Activated T-cell treated with anti-CD3 and anti-CD28 coated beads, Interleukin-2, amount 50 U/mL, for 4 hours (primary cell): ENCODE data around the gene KIAA0930. TPM values are rescaled to one million over a fixed set of nuclear protein-coding genes. Genes with fewer than 3 reads are reported as not detected.

Source experiments
- ATAC-seq, 2 donors: fragments of 200-7000 bp; cut with Tn5 transposase; one replicate each; pipeline ENCODE4 v1.10.0; 2021
- DNase-seq: peaks from one replicate; pipeline ENCODE4 v3.0.0-alpha.2; 2020
- H3K27me3 Mint-ChIP-seq: one replicate; pipeline ENCODE4 v1.8.0; 2021; ENCODE audit warnings: low read depth, mixed read lengths
- H3K36me3 Mint-ChIP-seq: one replicate; pipeline ENCODE4 v1.8.0; 2022; ENCODE audit warnings: mixed read lengths; ENCODE audit not compliant: insufficient read depth
- H3K4me1 Mint-ChIP-seq: one replicate; pipeline ENCODE4 v1.8.0; 2021; ENCODE audit warnings: low read depth, mixed read lengths
- H3K4me3 Mint-ChIP-seq: one replicate; pipeline ENCODE4 v1.8.0; 2021; ENCODE audit warnings: mild to moderate bottlenecking, moderate library complexity, mixed read lengths
- H3K9me3 Mint-ChIP-seq: one replicate; pipeline ENCODE4 v1.8.0; 2021; ENCODE audit warnings: mixed read lengths
- total RNA-seq, 3 donors: library from RNA; stranded (reverse); gene quantifications; one replicate each; pipeline ENCODE4 v1.2.1, GENCODE V29; 2021

KIAA0930 gene
- total RNA-seq, 3 donors from 2014 or later: 46.8 to 52.6 (median 48.8) TPM

DNA sequence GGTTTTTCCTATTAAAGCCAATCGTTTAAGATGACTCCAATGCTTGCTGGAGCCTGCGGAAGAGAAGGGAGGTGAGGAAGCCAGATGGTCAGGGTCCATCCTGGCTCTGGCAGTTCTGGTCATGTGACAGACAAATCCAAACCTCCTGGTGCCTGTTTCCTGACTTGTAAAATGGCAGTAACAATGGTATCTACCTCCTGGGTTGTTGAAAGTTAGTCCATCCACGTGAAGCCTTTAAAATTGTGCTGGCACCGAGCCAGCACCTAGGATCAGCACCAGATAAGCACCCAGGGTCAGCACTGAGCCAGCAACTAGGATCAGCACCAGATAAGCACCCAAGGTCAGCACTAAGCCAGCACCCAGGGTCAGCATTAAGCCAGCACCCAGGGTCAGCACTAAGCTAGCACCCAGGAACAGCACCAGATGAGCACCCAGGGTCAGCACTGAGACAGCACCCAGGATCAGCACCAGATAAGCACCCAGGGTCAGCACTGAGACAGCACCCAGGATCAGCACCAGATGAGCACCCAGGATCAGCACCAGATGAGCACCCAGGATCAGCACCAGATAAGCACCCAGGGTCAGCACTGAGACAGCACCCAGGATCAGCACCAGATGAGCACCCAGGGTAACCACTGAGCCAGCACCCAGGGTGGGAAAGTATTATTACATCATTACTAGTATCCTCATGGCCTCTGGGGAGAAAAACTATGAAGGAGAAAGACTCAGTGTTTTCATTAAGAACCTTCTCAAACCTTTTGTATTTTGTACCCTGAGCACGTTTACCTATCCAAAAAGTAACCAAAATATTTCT lies 17.2 kb downstream of the KIAA0930 start:
- ATAC-seq (no peak), DNase-seq (no peak)
- no peak overlapping the region for H3K4me3 Mint-ChIP-seq
- peaks cover 32% of the 10 kb centered on the region for H3K4me1 Mint-ChIP-seq
- no peaks in the 10 kb centered on the region for H3K9me3 Mint-ChIP-seq
- H3K27me3 Mint-ChIP-seq: no peaks in the 10 kb centered on the region
- H3K36me3 Mint-ChIP-seq: peaks cover 2% of the 10 kb centered on the region

DNA sequence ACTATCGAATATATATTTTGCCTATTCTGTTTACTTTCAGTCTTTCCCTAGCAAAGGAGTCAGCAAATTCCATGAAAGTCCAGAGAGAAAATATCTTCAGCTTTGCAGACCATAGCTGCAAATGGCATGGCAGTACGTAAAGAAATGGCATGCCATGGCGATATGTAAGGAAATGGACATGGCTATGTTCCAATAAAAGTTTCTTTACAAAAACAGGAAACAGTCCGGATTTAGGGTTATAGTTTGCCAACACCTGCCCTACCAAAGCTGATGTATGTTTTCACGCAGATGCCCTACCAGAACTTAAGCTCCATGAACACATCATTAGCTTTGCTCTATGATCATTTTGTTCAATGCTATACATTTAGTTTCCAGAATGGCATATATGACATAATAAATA lies 19.5 kb downstream of the KIAA0930 start:
- DNase-seq (no peak), ATAC-seq (no peak)
- peaks cover 25% of the 10 kb centered on the region for H3K4me1 Mint-ChIP-seq
- H3K27me3 Mint-ChIP-seq: no peaks in the 10 kb centered on the region
- no peaks in the 10 kb centered on the region for H3K9me3 Mint-ChIP-seq
- no peak overlapping the region for H3K4me3 Mint-ChIP-seq
- no peaks in the 10 kb centered on the region for H3K36me3 Mint-ChIP-seq

DNA sequence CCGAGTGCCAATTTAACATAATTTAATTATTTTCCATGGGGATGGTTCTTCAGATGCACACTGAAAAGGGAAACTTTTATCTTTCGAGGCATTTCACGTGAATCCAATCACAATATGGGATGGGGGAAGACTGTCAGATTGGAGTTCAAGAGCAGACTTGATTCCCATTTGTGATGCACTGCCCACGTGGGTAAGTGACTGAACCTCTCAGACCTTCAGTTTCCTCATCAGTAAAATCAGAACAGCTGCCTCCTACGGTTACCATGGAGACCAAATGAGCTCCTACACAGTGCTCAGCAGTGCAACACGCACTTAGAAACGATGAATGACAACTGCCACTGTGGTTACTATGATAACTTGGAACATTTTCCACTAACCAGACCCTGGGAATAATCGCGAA lies 21.7 kb downstream of the KIAA0930 start:
- H3K27me3 Mint-ChIP-seq: no peaks in the 10 kb centered on the region

DNA sequence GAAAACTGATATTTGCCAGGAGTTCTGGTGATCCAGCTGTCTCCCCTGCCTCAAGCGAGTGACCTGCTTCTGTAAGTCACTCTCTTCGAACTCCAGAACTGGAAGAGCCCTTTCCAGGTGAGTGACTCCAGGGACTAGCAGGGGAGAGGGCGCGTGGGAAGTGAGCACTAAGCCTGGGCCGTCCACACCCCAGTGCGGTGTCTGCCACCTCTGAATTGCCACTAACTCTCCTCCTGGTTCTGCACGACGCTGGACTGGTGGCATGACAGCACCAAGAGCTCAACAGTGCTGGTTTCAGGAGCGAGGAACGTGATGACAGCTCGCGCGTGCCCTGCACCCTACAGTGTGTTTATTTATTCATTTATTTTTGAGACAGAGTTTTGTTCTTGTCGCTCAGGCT lies 22.9 kb downstream of the KIAA0930 start:
- no peak overlapping the region for H3K4me3 Mint-ChIP-seq
- no peaks in the 10 kb centered on the region for H3K27me3 Mint-ChIP-seq
- H3K9me3 Mint-ChIP-seq: no peaks in the 10 kb centered on the region
- no peak for ATAC-seq
- H3K4me1 Mint-ChIP-seq: peaks cover 18% of the 10 kb centered on the region
- DNase-seq: no peak
- no peaks in the 10 kb centered on the region for H3K36me3 Mint-ChIP-seq

More for the DNA sequence above, 21.7 kb downstream of the KIAA0930 start:
- DNase-seq (no peak), ATAC-seq (peak; percentile 97 to 100)
- H3K4me1 Mint-ChIP-seq: peaks cover 23% of the 10 kb centered on the region
- H3K9me3 Mint-ChIP-seq: no peaks in the 10 kb centered on the region
- H3K4me3 Mint-ChIP-seq: no peak overlapping the region
- no peaks in the 10 kb centered on the region for H3K36me3 Mint-ChIP-seq

DNA sequence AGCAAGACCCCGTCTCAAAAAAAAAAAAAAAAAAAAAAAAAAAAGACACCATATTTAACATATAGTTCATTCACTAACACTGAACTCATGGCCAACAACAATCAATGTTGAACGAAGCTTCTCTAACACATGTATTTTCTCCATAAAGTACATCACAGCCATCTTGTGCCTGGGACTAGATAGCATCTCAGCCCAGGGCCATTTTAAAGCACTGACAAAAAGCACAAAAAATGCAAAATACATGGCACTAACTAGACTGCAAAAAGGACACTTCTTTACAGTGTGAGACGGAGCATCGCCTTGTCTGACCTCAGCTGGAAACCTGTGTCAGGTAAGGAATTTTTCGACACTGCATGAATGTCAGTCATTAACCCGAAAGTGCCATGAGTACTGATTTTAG lies 23.3 kb downstream of the KIAA0930 start:
- H3K4me1 Mint-ChIP-seq: peaks cover 14% of the 10 kb centered on the region
- ATAC-seq (no peak), DNase-seq (no peak)
- no peaks in the 10 kb centered on the region for H3K9me3 Mint-ChIP-seq
- no peak overlapping the region for H3K4me3 Mint-ChIP-seq
- H3K36me3 Mint-ChIP-seq: no peaks in the 10 kb centered on the region
- no peaks in the 10 kb centered on the region for H3K27me3 Mint-ChIP-seq

DNA sequence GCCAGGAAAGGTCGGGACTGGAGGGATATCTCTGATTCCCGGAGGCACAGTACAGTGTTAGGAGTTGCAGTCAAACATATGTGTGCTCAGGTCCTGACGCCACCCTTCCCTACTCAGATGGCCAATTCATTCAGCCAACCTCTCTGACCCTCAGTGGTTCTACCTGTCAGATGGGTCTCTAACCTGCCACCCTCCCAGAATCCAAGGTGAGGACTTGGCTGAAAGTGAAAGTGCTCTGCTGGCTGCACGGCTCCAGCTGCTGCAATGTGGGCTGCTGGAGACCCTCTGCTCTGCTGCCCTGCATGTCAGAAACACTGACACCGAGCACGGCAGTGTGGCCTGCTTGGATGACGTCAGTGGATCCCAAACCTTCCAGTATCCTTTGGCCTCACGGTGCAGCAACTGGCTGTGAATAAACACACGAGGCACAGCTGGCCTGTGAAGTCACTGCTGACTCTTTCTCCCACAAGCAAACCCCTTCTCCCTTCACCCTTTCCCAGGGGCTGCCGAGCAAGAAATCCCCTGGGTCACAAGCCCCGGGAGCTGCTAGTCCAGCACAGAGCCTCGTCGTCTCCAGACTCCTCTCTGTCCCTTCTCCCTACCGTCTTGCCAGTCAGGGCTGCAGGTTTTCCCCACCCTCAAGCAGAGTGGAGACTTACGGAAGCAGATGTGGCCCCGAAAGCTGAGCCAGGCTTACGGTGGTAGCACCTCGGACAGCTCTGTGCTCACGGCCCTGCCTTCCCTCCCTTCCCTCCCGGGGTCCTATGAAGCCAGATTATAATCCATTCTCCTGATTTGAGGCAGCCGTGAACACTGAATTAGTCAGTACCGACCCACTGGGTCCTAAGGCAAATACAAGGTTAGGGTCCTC lies 24.3 kb downstream of the KIAA0930 start:
- H3K4me3 Mint-ChIP-seq: no peak overlapping the region
- no peaks in the 10 kb centered on the region for H3K9me3 Mint-ChIP-seq
- DNase-seq (no peak), ATAC-seq (no peak)
- H3K36me3 Mint-ChIP-seq: no peaks in the 10 kb centered on the region
- H3K4me1 Mint-ChIP-seq: peaks cover 14% of the 10 kb centered on the region
- H3K27me3 Mint-ChIP-seq: no peaks in the 10 kb centered on the region

DNA sequence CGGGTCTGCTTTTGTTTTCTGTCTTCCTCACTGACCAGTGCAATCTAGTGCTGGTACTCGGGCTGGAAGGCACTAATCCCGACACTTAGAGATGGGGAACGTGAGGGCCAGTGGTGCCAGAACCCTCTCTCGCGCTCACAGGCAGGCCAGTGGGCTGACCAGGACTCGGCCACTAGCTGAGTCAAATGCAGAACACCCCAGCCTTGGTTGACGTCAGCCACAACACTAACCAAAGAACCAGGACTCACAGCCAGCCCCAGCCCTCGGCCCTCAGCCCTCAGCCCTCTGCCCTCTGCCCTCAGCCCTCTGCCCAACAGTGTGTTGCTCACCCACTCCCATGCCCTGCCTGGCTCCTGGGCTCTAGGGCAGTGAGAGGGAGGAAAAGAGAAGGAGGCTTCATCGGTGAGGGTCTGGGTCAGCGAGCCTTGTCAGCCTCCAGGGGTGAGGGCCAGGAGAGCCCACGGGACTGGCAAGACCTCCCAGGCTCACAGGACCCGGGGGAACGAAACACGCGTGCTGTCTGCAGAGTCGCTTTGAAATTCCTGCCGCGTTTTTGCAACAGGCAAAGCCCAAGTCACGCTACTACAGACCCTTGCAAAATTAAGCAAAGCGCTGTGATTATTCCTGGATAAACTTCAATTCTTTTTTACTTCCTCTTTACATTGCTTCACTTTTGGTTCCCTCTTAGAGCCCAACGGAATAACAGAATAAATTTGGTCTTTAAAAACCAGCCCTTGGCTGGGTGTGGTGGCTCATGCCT lies 27.5 kb downstream of the KIAA0930 start:
- ATAC-seq: no peak
- Mint-ChIP-seq H3K27me3 (no peaks in the 10 kb centered on the region), H3K36me3 (peaks cover 4% of the 10 kb centered on the region), H3K9me3 (no peaks in the 10 kb centered on the region), H3K4me3 (no peak overlapping the region), H3K4me1 (no peaks in the 10 kb centered on the region)
- DNase-seq: no peak

DNA sequence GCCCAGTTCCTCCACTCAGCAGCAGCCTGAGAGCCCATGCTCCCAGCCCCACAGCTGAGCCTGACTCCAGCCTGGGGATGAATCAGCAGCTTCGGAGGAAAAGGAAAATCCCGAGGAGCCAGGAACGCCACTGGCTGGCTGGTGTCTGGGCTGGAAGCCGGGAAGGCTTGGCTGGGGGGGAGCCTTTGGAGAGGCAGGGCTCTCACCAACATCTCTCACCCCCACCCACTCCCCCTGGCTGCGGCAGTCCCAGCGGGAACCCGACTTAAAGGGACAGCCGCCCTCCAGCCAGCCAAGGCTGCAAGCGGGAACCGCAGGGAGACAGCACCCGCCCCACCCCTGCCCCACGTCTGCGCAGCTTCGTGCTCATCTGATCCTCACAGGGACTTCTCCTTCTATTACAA lies 28.4 kb downstream of the KIAA0930 start:
- no peak for DNase-seq
- no peaks in the 10 kb centered on the region for H3K4me1 Mint-ChIP-seq
- peaks cover 4% of the 10 kb centered on the region for H3K36me3 Mint-ChIP-seq
- no peak overlapping the region for H3K4me3 Mint-ChIP-seq
- no peaks in the 10 kb centered on the region for H3K27me3 Mint-ChIP-seq
- no peaks in the 10 kb centered on the region for H3K9me3 Mint-ChIP-seq
- ATAC-seq: no peak

DNA sequence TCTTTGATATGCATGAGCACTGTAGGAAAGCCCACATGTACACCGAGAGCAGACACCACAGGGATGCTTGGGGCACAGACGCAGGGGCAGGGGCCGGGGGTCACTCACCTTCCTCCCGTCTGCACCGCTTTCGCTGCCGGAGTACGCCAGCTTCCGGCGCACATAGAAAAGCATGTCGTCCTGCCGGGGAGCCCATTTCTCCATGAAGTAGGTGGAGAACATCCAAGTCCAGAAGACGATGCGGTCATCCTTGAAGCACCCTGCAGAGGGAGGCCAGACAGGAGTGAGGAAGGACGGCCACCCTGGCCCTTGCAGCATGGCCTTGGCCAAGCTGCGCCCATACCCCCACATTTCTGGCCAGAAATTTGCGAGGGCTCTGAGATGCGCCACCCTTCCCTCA lies 28.8 kb downstream of the KIAA0930 start:
- Mint-ChIP-seq H3K27me3 (no peaks in the 10 kb centered on the region), H3K4me3 (no peak overlapping the region), H3K4me1 (no peaks in the 10 kb centered on the region), H3K36me3 (peaks cover 4% of the 10 kb centered on the region), H3K9me3 (no peaks in the 10 kb centered on the region)
- ATAC-seq (no peak), DNase-seq (no peak)

DNA sequence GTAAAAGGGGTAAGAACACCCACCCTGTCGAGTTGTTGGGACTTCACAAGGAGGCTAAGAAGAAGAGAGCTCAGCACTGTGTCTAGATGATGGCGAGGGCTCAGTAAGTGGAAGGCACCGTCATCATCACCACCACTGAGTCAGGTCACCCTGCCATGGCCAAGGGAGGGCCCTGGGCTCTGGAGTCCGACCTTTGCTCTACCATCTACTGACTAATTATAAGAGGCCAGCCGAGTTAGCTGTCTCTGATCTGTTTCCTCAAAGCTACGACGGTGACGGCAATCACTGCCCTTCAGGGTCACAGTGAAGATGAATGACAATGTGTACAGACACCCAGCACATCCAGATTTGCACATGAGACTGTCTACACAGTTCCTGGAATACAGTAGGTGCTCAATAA lies 29.3 kb downstream of the KIAA0930 start:
- Mint-ChIP-seq H3K27me3 (no peaks in the 10 kb centered on the region), H3K9me3 (no peaks in the 10 kb centered on the region), H3K4me3 (no peak overlapping the region), H3K36me3 (peaks cover 4% of the 10 kb centered on the region), H3K4me1 (no peaks in the 10 kb centered on the region)
- DNase-seq (no peak), ATAC-seq (no peak)

DNA sequence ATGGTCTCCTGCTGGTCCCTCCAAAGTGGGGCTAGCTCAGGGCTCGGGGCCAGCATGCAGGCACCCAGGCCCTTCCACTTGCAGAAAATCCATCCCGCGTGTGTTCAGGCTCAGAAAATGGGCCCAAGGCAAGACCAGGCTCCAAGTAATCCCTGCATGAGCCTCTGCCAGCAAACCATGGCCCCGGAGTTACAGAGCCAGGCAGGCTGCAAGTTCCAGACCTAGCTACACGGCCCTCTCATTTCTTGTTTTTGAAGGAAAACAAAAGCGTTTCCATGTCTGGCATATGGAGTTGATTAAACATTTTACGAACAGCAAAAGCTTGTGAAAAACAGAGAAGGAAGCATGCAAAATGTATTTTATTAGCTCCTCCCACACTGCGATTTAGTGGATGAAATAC lies 29.7 kb downstream of the KIAA0930 start:
- peaks cover 4% of the 10 kb centered on the region for H3K36me3 Mint-ChIP-seq
- ATAC-seq: no peak
- DNase-seq: no peak
- no peaks in the 10 kb centered on the region for H3K27me3 Mint-ChIP-seq
- no peaks in the 10 kb centered on the region for H3K9me3 Mint-ChIP-seq
- no peaks in the 10 kb centered on the region for H3K4me1 Mint-ChIP-seq
- no peak overlapping the region for H3K4me3 Mint-ChIP-seq

DNA sequence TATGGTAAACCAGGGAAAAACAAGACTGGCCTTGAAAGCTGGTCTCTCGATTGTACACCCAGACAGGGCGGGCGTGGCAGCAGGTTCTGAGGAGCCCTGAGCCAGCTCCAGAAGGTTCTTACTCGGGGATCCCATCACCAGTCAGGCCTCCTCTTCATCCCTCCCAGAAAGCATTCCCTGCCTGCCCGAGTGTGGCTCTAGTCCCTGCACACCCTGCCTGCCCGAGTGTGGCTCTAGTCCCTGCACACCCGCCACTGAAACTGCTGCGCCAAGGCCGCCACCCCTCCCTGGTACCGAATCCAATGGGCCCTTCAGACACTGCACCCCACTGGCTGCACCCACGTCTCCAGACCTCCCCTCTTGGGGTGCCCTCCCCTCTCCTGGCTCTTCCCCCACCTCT lies 30.1 kb downstream of the KIAA0930 start:
- peaks cover 6% of the 10 kb centered on the region for H3K36me3 Mint-ChIP-seq
- ATAC-seq (no peak), DNase-seq (no peak)
- no peaks in the 10 kb centered on the region for H3K9me3 Mint-ChIP-seq
- H3K4me3 Mint-ChIP-seq: no peak overlapping the region
- H3K4me1 Mint-ChIP-seq: no peaks in the 10 kb centered on the region
- no peaks in the 10 kb centered on the region for H3K27me3 Mint-ChIP-seq

DNA sequence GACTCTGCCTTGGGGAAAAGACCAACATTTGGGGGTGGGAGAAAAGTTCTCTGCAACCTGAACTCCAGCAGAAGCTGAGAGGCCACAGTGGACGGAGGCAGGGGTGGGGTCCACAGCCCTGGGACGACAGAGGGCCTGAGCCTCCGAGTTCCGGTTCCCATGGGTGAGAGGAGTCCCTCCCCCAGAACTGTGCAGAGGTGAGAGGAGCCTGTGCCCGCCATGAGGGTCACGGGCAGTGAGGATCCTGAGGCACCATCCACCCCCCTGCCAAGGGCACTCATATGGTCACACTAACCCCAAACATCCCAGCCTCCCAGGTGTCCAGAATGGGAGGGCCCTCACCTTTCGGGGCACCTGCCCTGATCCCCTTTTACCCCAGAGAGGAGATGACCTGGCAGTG lies 30.5 kb downstream of the KIAA0930 start:
- no peak overlapping the region for H3K4me3 Mint-ChIP-seq
- H3K27me3 Mint-ChIP-seq: no peaks in the 10 kb centered on the region
- H3K4me1 Mint-ChIP-seq: no peaks in the 10 kb centered on the region
- no peak for ATAC-seq
- no peak for DNase-seq
- no peaks in the 10 kb centered on the region for H3K9me3 Mint-ChIP-seq
- H3K36me3 Mint-ChIP-seq: peaks cover 6% of the 10 kb centered on the region
